Stimulated activated CD4-positive, alpha-beta T cell treated with anti-CD3 and anti-CD28 coated beads, Interleukin-1b, Interleukin-23, amount 100 ng/mL, for 24 hours (primary cell): ENCODE measurements around the gene NOS1AP.

ENCODE experiments used
- DNase-seq, 4 experiments: peaks; one replicate each; pipeline ENCODE4 v3.0.0-alpha.2; 2020; ENCODE audit warnings: low read depth in 4 of 4, low spot score in 1 of 4

The NOS1AP gene

DNA sequence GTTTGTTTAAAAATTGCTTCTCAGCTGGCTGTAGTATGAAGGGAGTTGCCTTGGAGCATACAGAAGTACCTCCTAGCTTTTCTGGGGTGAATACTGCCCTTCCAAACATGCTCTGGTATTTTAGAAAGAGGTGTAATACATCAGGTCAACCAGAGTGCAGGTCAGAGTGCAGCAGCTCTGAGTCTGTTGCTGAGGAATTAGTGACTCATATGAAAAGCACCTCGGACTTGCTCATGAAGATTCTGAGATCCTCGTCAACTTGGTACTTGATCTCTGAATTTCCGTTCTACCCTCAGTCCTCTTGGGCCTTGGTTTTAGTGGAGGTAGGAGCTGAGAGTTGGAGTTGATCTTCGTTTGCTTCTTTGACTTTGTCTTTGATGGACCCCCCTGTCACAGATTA, 67.3 kb downstream of the NOS1AP start:
- no peak for DNase-seq

DNA sequence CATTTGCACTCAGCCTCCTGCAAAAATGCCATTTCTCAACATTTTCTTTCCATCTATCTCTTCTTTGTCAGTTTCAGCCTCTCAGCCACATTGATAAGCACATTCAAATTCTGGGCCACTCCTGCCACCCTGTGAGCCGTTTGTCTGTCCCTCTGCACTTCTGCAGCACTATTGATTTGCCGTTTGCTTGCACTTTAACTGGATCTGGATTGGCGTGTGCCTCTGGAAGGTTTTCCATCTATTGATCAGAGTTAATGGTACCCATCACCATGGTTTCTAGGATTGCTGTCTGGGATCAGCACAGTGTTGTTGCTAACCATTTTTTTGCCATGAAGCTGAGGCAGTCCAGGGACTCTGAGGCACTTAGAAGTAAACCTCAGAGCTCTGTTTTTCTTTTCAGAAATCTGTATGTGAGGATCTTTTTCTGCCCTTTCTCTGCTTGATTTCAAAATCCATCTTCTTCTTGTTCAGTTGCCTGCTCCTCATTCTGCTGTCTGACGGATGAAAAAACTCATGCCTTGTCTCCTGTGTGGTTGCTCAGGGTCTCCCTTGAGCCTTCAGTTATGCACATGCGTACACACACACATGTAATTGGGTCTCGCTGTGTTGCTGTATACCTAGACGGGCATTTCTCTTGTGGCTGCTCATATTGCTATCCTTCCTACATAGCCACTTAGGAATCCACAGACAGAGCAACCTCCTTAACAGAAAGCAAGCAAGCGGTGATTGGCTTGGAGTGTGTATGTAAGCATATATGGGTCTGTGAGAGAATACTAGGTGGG, 67.9 kb downstream of the NOS1AP start:
- DNase-seq: no peak

DNA sequence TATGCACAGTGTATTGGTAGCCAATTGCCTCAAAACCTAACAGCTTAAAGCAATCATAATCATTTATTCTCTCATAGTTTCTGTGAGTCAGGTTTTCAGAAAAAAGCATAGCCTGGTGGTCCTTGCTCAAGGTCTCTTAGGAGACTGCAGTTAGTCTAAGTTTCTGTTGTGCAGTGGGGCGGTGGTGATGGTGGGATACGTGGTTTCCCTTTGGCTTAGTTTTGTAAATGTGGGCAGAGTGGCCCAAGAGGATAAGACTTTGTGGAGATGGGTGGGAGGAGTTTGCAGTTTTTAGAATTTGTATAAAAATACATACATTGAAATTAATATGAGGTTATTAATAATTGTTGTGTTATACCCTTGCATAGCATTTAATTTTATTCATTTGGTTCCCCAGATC, 68.6 kb downstream of the NOS1AP start:
- DNase-seq: no peak

DNA sequence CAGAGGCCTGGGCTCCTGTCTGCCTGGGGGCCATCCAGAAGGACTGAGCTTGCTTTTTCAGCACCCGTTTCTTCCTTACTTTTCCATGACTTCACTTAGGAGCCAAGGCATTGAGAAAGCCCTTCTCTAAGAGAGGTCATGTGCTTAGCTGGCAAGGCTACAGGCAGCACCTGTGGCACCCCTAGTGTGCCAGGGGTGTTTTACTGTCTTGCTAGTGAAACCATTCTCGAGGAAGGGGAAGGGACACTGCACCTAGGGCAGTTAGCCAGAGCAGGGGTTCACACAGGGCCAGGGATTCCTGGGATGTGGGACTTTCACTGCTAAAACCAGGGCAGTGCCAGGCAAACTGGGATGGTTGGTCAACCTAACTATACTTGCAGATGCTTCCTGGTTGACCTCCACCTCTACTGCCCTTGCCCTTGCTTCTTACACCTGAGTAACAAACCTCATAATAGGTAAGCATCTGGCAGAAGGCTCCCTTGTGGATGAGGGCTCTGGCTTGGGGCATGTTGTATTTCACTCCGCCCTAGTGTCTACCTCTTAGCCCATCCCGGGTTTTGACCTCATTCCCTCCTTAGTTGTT, 69.2 kb downstream of the NOS1AP start:
- no peak for DNase-seq

DNA sequence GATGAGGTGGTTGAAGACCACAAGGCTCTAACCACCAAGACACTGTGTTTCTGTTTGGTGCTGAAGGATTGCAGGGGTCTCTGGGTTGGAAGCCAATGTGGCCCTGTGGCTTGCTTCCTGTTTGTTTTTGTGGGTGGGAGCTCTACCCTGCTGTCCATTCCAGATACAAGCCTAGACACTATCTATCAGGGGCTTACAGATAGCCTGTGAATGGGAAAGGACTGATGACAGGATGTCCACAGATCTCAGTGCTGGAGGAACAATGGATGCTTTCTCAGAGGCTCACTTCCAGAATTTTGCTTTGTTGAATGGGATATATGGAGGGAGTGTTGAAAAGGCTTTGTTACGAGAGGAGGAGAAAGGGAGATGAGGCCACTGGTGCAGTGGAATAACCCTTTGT, 69.7 kb downstream of the NOS1AP start:
- no peak for DNase-seq

DNA sequence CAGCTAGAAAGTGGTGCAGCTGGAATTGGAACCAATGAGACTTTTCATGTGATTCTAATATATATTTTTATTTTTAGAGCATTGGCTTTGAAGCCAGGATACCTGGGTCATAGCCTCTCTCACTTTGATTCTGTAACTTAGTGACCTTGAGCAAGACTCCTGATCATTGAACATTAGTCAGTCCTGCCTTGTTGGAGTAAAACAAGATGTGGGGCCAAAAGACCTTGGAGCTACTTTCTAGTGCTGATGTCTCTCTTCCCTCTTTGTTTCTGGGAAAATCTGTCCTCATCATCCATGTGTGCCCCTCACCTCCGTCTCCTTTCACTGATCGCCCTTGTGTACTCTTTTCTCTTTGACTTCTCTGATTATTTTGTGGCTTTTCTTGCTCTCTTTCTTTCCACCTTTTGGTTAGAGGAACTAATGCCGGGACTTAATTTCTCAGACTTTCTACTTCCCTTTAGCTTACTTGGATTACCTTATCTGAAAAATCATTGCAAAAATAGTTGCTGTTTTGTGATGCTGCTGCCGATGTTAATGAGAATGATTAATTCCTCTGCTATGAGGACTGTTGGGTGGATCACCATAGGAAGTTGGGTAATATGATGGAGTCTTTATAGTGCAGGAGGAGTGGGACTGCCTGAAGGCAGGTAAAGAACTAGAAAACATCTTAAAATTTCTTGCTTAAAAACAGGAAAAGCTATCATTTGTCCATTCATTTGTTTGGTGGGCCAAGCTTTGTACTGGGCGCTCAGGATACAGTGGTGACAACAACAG, 72.0 kb downstream of the NOS1AP start:
- DNase-seq: no peak

DNA sequence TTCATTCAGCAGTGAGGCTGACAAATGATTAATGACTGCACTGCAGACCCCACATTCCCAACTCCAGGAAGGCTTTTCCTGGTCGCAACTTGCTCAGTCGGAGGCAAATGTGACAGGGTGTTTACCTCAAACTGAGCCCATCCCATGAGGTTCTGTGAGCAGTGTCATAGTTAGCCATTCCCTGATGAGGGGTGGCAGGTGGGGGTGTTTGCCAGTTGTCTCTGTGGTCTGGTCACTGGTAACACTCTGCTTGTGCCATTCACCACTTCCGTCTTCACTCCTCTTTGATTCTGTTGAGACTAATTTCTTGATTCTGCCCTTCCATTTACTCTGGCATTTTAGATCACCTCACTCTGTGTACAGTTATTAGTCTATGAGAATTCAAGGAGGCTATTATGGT, 73.5 kb downstream of the NOS1AP start:
- no peak for DNase-seq

DNA sequence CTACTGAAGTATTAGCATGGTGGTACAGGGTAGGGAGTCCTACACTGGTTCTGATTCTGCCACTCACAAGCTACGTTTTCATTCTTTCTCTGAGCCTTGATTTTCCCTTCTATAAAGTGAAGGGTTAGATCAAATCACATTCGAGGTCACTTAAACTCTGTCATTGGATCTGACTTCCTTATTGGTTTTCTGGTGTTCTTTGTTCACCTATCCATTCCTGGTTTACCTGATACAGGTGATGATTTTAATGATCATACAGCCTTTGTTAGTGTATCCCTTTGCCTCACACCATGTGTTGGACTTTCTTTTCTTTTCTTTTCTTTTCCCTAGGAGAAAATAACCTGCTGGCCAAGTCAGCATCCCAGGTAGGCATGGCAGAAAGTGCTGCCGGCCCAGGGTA, 74.8 kb downstream of the NOS1AP start:
- DNase-seq: no peak

DNA sequence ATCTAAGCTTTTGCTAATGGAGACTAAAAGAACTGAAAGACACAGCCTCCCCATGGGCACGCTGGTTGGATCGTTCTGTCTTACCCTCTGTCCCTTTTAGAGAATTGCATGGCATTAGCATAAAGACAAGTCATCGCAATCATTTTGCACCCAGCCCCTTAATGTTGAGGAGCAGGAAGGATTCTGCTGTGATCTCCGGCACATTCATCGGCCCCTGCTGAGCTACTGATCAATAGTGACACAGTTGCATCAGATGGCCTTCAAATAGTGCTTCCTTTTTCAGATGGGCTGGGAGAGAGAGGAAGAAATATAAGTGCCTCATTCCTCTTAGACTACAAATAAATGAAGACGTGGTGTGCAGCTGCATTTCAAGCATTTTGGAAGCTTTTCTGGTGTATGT, 75.4 kb downstream of the NOS1AP start:
- no peak for DNase-seq

DNA sequence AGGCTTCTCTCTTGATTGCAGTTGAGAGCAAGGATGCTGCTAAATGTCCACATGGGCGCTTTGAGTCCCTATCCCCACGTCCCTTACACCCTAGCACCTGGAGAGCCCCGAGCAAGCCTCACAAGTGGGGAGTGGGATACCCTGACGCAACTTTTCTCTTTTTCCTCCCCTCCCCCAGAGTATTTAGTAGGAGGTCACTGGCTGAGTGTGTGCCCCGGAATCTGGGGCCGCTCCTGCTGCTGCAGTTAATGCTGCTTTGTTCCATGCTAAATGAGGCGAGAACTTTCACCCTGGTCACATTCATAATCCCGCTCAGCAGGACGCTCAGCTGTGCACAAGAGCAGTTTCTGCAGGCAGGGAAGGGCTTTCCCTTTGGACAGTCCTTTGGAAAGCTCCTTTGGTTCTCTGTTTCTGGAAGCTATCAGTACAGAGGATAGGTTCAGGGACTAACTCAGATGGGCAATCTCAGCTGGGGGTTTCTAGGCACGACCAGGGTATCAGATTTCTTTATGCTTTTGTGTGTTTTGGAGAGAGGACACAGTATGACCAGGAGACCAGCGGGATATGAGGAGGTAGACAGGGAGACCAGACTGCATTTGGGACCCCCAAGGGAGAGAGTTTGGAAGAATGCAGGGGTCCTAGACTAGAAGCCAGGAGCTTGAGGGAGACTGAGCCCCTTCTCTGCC, 75.9 kb downstream of the NOS1AP start:
- DNase-seq: no peak

DNA sequence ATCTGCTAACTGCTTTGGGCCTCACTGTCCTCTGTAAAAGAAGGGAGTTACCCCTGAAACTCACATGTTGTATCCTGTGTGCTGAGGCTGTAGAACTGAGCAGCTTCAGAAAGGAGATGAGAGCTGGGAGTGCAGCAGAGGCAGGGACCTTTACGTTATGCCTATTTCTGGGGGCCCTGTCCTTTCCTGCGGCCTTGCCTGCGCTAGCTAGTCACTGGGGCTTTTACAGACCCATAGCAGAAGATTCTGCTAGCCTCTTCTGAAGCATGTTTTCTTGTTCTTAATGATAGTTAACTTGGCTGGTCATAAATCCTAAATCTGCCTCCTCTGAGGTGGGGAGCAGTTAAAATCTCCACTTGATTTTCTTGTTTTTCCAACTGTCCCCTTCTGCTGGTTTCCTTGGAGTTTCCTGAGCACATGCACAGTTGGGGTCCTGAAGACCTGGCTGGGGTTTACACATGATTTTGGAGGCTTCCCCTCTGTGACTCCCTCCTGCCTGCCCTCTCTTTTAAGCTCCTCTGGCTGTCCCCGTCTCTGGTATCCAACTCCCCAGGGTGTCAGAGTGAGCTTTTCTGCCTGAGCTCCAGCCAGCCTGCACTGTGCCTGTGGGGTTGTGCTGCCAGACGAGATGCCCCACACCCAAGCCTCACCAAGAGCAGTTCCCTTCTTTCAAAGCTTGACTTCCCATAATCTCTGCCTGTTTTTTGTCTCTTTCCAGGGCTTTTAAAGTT, 76.6 kb downstream of the NOS1AP start:
- no peak for DNase-seq

DNA sequence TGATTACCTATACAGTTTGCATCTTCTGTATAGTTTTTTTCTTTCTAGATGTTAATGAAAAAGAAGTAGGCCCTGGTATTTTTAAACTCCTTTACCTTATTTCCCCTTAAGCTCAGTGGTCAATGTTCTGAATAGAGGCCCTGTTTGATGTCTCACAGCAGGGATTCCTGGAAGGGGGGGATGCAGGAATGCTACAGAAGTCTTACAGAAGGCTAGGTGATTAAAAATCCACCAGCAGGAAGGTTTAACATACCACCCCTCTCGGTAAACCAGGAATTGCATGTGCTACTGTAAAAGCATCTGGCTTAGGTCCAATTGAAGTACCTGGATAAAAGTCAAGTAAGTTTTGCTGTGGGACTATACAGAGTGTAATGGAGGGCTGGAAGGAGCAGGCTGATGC, 78.3 kb downstream of the NOS1AP start:
- no peak for DNase-seq

DNA sequence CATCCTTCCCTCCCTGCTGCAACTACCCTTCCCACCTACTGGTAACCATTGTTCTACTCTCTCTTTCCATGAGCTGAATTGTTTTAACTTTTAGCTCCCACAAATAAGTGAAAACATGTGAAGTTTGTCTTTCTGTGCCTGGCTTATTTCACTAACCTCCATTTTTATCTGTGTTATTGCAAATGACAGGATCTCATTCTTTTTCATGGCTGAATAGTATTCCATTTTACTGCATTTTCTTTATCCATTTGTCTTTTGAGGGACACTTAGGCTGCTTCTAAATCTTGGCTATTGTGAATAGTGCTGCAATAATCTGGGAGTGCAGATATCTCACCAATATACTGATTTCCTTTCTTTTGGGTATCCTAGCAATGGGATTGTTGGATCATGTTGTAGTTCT, 80.6 kb downstream of the NOS1AP start:
- no peak for DNase-seq

DNA sequence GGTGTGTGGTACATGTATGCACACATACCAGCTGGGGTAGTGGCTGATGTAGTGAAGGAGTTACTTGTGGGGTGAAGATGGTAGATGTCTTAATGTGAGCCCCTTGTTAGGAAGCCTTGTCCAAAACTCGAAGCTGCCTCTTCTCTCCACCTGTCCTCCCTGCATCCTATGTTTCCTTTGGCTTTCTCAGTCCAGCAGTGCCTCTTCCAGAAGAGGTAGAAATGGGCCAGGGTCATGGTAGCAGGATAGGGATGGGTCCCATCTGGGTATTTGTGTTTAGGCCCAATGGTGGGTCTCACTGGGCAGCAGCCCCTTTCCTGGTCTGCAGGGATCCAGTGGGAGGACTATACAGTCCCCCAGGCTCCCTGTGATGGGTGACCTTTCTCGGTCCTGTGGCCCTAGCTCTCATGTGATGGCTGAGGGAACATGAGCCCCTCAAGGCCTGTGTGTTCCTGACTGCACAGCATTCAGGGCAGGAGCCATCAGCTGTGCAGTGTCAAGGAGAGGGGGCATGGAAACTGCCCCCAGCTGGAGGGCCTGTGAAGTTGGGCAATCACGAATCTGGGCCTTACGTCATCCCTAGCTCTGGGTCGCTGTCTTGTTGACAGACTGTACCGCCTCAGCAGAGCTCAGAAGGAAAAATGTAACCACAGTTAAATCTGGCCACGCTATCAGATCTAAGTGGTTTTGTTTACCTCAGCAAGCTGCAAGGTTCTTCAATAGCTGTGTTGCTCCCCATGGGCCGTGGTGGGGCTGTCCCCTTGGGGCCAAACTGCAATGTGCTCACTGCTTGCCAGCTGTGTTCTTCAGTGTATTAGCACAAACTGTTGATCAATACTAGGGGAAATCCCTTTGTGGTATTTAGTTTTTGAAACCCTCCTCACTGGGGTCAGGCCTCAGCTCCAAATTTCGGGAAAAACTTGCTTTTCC, 82.7 kb downstream of the NOS1AP start:
- DNase-seq: no peak

DNA sequence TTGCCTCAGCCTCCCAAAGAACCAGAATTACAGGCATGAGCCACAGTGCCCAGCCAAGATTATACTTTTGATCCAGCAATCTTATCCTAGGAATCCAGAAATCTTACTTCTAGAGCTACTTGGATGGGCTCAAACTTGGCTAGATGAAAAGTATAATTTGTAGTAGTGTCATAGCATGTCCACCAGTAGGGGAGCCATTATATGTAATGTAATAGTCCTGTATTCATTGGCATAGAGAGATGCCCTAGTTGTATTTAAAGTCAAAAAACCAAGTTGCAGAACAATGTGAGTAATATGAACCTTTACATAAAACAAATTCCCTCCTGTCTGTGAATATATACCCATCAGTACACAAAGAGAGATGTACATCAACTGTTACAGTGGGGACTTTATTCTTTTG, 83.9 kb downstream of the NOS1AP start:
- no peak for DNase-seq

DNA sequence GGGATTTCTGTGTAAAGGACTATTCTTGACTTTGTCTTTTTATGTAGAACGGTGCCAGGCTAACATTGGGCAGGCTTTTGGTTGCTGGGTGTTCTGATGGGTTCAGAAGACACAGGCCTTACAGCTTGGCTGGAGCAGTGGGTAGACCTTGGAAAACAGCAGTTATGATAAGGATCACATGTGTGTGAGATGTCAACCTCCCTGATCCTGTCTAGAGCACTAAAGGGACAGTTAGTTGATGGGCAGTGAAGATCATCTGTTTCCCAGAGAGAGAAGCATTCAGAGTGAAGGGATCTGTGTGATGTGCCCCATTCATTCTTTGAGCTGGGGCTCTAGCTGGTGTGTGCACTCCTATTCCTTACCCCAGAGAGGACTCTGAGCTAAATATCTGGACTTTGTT, 88.0 kb downstream of the NOS1AP start:
- no peak for DNase-seq

DNA sequence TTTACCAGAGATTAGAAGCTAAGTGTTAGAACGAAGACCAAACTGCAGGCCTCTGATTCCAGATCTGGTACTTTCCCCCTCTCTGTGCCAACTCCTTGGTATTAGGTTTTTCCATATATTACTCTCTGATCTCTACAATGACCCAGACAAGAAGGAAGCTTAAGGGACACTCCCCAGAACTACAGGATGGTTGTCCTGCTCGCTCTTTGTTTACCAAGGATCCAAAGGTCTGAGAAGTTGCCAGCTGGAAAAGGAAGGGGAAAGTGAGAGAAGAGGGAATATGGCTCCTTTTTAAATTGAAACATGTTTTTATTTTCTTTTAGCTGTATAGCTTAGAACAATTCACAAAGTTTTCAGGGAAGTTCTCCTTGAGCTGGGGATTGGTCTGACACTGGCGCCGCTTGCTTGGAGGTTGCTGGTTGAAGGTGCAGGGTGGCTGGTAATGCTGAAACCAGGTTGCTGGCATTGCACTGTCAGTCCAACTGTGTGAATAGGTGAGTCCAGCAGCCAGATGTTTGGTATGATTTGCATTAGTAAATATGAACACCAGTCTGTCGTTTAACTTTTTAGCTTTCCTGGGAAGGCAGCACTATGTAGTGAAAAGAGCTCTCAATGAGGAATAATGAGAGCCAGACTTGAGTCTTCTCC, 89.3 kb downstream of the NOS1AP start:
- no peak for DNase-seq

DNA sequence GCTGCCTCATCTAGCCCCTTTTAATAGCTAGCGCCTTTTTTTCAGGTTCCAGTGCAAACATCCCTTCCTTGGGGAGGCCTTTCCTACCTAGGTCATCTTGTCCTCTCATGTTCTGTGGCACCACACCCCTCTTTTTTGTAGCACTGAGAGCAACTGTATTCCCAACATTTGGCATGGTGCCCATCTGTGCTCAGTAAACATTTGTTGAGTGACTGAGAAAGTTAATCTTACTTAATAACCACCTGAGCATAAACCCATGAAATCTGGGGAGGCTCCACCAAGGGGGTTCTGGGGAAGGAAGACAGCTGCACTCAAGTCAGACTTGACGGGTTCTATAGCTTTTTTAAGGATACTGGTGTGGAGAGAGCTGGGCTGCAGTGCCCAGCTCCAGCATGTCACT, 90.0 kb downstream of the NOS1AP start:
- no peak for DNase-seq

DNA sequence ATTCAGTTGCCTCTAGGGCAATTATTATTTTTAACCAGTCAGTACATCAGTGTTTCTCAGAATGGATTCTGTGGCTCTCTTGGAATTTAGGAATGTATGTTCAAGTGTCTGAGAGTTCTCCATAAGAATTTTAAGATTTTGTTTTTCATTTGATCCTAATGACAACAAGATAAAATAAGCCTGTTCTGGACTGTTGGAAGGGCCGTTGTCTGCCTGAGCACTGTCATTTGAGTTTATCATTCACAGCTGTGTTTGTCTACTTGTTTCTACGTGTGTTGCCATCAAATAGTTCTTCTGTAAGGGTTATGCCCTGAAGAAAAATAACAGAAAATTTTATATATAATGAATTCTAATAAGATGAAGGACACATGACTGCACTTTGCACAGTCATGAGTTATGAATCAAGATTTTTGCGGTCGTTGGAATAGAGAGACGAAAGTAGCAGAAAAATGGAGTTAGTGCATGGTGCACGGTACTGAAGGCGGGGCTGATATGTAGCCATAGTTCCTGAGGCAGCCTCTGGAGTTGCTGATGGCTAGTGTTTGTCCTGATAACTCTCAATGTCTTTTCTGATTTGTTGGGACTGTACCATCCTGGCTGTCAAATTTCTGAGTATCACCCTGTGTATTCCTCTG, 92.5 kb downstream of the NOS1AP start:
- DNase-seq: no peak
